NCI-H748 treated with DMSO at 0.1 percent for 48 hours (cell line): ENCODE measurements around the gene LGALS9.
A peak's percentile ranks its signal among the peaks of the same experiment; 100 is the strongest.
"Not testable (repeated sequence)": the region's sequence is repeated elsewhere in the genome, so short reads cannot be mapped to it uniquely, and the experiment has no call there.

Experiments
- DNase-seq: peaks from one replicate; lab custom pipeline; 2025; lab: John Stamatoyannopoulos, UW

The LGALS9 gene

GRCh38 chr17:27654654-27655524 lies 23.9 kb downstream of the LGALS9 start:
- peak; percentile 62 for DNase-seq

- not testable (repeated sequence) for DNase-seq
These were observed 24.6 kb downstream of the LGALS9 start for GRCh38 chr17:27655525-27656111.

- not testable (repeated sequence) for DNase-seq
These were observed 25.6 kb downstream of the LGALS9 start for GRCh38 chr17:27656620-27657019.

DNA sequence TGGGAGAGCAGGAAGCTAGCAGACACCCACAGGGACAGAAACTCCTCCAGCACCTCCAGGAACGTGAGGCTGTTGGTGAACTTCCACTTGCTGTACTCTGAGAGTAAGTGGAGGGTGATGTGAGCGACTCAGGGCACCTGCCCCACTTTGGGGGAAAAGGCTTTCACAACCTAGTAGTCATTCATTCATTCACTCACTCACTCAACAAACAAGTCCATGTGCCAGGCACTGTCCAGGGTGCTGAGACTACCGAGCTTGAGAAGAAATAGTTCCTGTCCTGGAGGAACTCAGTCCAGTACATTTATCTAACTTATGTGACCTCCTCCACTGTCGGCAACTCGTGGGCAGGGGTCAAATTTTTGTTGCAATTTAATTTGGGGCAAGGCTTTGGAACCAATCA lies 26.6 kb downstream of the LGALS9 start:
- no peak for DNase-seq

DNA sequence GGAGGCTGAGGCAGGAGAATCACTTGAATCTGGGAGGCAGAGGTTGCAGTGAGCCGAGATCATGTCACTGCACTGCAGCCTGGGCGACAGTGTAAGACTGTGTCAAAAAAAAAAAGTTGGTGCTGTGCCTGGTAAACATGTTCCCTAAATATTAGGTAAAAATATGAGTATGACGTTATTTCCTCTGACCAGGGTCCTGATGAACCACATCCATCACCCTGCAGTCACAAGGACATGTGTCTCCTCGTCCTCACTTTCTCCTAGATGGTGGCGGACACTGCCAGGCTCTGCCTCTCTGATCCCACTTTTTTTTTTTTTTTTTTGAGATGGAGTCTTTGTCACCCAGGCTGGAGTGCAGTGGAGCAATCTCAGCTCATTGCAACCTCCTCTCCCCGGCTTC lies 28.7 kb downstream of the LGALS9 start:
- DNase-seq = no peak

DNA sequence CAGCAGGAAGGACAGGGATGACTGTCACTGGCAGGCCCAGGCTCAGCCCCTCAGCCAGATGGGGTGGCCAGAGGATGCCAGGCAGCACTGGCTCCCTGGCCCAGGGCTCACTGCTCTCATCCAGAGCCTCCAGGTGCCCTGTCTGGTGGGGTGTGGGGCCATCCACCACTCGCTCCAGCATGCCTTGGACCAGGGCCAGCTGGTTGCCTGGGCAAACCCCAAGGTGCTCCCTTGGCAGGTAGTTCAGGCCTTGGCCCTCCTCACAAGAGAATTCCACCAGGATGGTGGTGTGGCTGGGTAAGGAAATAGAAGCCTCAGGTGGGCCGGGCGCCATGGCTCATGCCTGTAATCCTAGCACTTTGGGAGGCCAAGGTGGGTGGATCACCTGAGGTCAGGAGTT lies 29.4 kb downstream of the LGALS9 start:
- no peak for DNase-seq

DNA sequence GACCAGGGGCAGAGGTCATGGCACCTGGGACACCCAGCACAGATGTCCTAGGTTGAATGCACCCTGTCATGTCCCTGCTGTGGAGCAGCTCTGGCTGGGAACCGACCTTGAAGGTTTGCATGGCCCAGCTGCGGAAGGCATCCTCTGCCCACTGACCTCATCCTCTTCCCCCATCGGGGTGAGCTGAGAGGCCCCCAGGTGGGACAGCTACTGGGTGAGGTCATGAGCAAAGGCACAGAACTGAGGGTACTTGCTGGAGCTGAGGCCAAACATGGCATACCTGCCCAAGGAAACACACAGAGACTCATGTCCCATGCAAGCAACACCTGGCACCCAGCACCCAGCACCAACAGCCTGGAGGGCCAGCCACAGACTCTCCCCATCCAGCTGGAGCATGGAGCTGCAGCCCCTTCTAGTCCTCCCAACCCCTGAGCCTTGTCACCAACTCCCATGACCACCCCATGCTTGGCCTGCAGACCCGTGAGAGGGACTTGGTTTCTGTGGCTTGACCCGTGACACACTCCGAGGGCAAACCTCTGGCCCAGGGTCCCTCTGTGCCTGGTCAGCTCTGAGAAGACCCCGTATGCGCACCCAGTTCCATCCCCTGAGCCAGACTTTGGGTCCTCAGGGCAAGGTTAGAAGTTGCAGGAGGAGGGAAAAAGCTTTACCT lies 33.1 kb downstream of the LGALS9 start:
- no peak for DNase-seq

DNA sequence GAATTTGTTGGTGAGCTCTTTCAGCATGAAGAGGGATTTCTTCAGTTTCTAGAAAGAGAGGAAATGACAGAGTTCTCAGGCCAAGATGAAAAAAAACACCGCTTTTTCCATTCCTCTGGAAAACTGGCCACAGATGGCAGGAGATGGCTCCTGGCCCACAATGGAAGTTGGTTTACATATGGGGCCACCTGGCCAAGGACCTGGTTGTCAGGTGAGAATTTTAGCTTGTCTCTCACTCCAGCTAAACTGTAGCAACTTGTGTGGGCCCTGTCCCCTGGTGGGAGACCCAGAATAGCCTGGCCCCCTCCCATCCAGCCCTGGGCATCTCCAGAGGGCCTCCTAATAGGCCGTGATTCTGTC lies 33.6 kb downstream of the LGALS9 start:
- no peak for DNase-seq

DNA sequence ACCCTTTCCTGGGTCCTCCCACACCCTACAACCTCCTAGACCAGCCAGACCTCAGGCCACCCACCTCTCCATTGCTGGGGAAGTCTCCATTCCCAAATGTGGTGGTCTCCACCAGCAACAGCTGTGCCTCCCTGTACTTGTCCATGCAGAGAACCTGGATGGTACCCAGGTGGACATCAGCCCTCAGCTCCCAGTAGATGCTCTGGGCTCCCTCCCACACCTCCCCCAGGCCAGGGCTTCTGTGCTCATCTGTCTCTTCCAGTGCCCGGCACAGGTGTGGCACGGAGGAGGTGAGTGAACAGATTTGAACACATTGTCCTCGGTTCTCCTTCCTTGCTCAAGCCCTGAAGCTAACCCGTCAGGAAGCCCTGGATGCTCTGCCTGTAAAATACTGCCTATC lies 34.6 kb downstream of the LGALS9 start:
- DNase-seq = no peak

- not testable (repeated sequence) for DNase-seq
These were observed 35.3 kb downstream of the LGALS9 start for GRCh38 chr17:27666270-27666669.

GRCh38 chr17:27666831-27667560 lies 36.0 kb downstream of the LGALS9 start:
- DNase-seq = no peak

GRCh38 chr17:27667656-27668487 lies 36.9 kb downstream of the LGALS9 start:
- no peak for DNase-seq

DNA sequence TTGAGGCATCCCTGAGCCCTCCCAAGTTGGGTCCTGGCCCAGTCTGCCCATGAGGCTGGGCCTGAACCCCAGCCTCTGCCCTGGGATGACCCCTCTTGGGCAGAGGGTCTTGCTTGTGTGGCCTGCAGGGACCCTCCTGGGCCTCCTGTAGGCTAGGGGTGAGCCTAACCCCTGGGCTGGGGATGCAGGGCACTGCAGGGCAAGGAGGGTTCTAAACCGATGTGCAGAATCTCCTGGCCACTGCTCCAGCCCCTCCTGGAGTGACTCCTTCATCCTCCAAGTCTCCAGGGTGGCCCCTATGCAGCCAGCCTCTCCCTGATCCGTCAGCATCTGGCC lies 37.5 kb downstream of the LGALS9 start:
- DNase-seq = no peak

DNA sequence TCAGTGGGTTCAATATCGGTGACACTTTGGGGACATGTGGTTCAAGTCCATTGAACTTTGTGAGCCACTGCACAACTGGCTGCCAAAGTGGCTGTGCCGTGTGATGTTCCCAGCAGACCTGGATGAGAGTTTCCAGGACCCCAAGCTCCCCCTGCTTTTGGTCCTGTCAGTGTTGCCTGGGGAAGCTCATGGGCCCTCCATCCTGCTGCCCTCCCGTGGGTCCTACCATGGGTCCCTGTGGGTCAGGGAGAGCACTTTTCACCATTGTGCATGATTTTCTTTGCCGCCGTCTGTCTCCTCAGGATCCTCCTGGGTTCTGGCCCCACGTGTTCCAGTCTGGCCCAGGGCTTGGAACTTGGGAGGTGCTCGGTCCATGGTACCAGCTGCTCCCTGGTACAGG lies 38.1 kb downstream of the LGALS9 start:
- DNase-seq = no peak

GRCh38 chr17:27669850-27670249 lies 38.9 kb downstream of the LGALS9 start:
- DNase-seq = no peak

GRCh38 chr17:27670791-27671590 lies 40.0 kb downstream of the LGALS9 start:
- no peak for DNase-seq

DNA sequence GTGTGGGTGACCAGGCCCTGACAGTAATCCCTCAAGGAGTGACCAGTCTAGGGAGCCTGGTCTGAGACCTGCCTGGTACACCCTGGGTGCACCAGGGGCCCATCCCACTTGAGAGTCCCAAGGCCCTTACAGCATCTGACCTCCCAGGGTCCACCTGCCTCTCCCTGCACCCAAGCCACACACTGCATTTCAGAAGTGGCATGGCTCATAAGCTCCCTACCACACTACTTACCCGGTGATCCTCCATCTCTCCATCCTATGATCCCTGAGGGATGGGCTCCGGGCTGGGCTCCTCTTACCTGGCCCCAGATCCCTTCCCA lies 40.6 kb downstream of the LGALS9 start:
- DNase-seq = no peak

- DNase-seq = not testable (repeated sequence)
These were observed 41.0 kb downstream of the LGALS9 start for GRCh38 chr17:27671977-27672480.

DNA sequence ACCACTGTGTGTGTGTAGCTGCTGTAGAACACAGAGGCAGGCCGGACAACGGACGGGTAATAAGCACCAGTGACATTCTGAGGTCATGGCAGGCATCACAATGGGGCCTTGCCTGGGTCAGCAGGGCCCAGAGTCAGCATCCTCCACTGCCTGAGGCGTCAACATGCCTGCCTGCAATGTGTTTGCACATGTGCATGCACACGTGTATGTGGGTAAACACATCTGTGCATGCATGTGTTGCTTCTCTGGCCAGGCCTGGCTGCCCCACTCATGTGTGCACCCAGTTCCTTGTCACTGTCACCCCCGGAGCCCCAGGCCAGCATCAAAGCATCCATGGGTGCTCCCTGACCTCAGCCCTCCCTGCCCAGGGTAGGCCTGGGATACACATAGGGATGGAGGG lies 43.3 kb downstream of the LGALS9 start:
- no peak for DNase-seq

- DNase-seq = no peak
These were observed 46.2 kb downstream of the LGALS9 start for GRCh38 chr17:27677191-27677590.

GRCh38 chr17:27686322-27686721 lies 55.3 kb downstream of the LGALS9 start:
- DNase-seq = not testable (repeated sequence)
